Astrocyte (in vitro differentiated cells and primary cell): Measurements from ENCODE around the gene SSX2IP.

Source experiments
- CTCF ChIP-seq: IDR thresholded peaks from 2 replicates; pipeline ENCODE4 v1.5.1; 2011; ENCODE audit warnings: low read depth, mild to moderate bottlenecking, inconsistent platforms, low read length, moderate library complexity; ENCODE audit not compliant: insufficient read depth
- EZH2 ChIP-seq: IDR thresholded peaks from 2 replicates; pipeline ENCODE4 v1.6.1; 2012; ENCODE audit warnings: mild to moderate bottlenecking, low read length, inconsistent platforms; ENCODE audit not compliant: insufficient read depth

- TF ChIP-seq CTCF (no peak), EZH2 (no peak)
Measured at GRCh38 chr1:84675631-84676030, 14.6 kb downstream of the SSX2IP start.
